Measurements from ENCODE around the gene METAP1D. TPM values are rescaled to one million over a fixed set of nuclear protein-coding genes. Genes with fewer than 3 reads are reported as not detected.
A peak's percentile ranks its signal among the peaks of the same experiment; 100 is the strongest.

The METAP1D gene
- total and polyA plus RNA-seq, 2 donors from 2014 or later = 4.0 to 6.2 TPM

DNA sequence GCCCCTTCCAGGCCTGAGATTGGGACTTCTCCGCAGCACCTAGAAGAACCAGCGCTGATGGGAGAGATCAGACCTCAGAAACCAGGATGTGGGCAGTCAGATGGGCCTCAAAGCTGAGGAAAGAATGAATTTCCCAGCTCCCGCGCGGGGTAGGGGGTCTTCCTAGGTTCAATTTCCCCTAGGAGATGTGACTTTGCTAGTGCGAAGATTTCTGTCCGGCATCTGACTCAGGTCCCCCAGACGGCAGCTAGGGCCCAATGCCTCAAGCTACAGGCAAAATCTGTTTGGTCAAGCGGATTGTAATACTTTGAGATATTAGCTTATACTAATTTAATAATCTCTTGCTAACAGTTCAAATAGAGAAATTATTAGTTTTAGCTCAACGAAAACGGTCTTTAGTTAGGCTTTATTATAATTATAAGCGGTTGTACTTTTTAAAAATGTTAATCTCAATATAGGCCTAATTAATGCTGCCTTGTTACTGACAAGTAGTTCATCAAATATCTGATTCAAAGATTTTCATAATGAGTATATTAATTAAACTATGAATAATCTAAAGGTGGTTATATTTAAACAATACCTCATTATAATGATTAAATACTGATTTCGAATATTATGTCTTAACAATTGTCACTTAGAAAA is 91.4 kb downstream of the METAP1D start:
- DNase-seq (peak in 3 of 5 donors; percentile 13 to 27 (median 14)), FAIRE-seq (no peak)
- no peak overlapping the region for H3K9ac ChIP-seq (ENCODE audit: low read length in 3 of 3)
- no peaks in the 10 kb centered on the region for H3K36me3 ChIP-seq (ENCODE audit: control insufficient read depth in 2 of 3, insufficient read depth in 3 of 3, low read length in 3 of 3)
- H3K27me3 ChIP-seq (ENCODE audit: control insufficient read depth, insufficient read depth, low read length) = peaks cover 79% of the 10 kb centered on the region
- peaks cover 0 to 7% (median 0%) of the 10 kb centered on the region in 3 donors for H3K4me1 ChIP-seq (ENCODE audit: control insufficient read depth in 2 of 3, insufficient read depth in 2 of 3, low read depth in 1 of 3, low read length in 3 of 3)
- intact Hi-C loops (cut with DNase I) = no loop called here
- H3K9me3 ChIP-seq (ENCODE audit: control insufficient read depth in 2 of 3, insufficient read depth in 1 of 3, low read length in 3 of 3) = peaks cover 0 to 6% (median 0%) of the 10 kb centered on the region in 3 donors
- no peak overlapping the region for H3K27ac ChIP-seq (ENCODE audit: low read depth in 2 of 2, low read length in 2 of 2)
- TF ChIP-seq, protein P1, sequence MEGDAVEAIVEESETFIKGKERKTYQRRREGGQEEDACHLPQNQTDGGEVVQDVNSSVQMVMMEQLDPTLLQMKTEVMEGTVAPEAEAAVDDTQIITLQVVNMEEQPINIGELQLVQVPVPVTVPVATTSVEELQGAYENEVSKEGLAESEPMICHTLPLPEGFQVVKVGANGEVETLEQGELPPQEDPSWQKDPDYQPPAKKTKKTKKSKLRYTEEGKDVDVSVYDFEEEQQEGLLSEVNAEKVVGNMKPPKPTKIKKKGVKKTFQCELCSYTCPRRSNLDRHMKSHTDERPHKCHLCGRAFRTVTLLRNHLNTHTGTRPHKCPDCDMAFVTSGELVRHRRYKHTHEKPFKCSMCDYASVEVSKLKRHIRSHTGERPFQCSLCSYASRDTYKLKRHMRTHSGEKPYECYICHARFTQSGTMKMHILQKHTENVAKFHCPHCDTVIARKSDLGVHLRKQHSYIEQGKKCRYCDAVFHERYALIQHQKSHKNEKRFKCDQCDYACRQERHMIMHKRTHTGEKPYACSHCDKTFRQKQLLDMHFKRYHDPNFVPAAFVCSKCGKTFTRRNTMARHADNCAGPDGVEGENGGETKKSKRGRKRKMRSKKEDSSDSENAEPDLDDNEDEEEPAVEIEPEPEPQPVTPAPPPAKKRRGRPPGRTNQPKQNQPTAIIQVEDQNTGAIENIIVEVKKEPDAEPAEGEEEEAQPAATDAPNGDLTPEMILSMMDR (IDR thresholded peaks at IDR 0.05; ENCODE audit: borderline replicate concordance, extremely low read depth, insufficient read depth) = no peak
- H3K4me3 ChIP-seq (ENCODE audit: low read length in 3 of 3) = no peak overlapping the region

- Histone ChIP-seq H3K4me1 (ENCODE audit: control insufficient read depth in 2 of 3, insufficient read depth in 2 of 3, low read depth in 1 of 3, low read length in 3 of 3) (peaks cover 0 to 10% (median 0%) of the 10 kb centered on the region in 3 donors), H3K9me3 (ENCODE audit: control insufficient read depth in 2 of 3, insufficient read depth in 1 of 3, low read length in 3 of 3) (peaks cover 0 to 6% (median 0%) of the 10 kb centered on the region in 3 donors), H3K27ac (ENCODE audit: low read depth in 2 of 2, low read length in 2 of 2) (no peak overlapping the region), H3K9ac (ENCODE audit: low read length in 3 of 3) (no peak overlapping the region), H3K4me3 (ENCODE audit: low read length in 3 of 3) (no peak overlapping the region), H3K27me3 (ENCODE audit: control insufficient read depth, insufficient read depth, low read length) (peaks cover 74% of the 10 kb centered on the region), H3K36me3 (ENCODE audit: control insufficient read depth in 2 of 3, insufficient read depth in 3 of 3, low read length in 3 of 3) (no peaks in the 10 kb centered on the region)
- DNase-seq = peak in 4 of 5 donors; percentile 6 to 33 (median 24)
- intact Hi-C loops (cut with DNase I) = no loop called here
- TF ChIP-seq, protein P1 (IDR thresholded peaks at IDR 0.05; ENCODE audit: borderline replicate concordance, extremely low read depth, insufficient read depth) = no peak
- no peak for FAIRE-seq
Observed at GRCh38 chr2:172091761-172092566, 92.2 kb downstream of the METAP1D start.

DNA sequence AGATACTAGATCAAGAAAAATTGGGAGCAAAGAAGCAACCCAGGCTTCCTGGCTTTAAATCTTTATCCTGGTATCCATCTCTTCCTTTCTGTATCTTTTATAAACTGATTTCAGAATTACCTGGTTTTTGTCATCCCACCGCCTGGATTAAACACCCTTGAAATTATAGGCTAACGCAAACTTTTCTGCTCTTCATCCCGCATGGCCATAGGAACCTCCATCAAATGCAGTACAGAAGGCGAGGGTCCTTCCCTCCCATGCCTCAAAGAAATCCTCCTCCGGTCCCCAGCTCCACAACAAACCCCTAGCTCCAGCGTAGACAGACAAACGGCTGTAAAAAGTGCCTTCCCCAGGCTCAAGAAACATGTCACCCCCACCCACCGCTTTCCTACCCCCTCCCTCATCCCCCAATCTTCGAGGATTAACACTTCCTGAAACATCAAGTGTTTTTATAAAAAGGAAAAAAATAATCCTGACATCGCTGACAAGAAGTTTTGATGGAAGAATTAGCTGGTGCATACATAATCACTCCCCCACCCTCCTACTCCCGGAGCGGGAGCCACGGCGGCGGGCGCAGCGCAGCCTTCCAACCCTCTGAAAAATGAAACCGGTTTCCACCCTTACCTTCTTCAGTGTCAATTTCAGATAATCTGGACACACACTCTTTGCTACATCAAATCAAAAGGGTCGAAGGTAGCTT is 93.1 kb downstream of the METAP1D start:
- Histone ChIP-seq H3K9me3 (ENCODE audit: control insufficient read depth in 2 of 3, insufficient read depth in 1 of 3, low read length in 3 of 3) (peaks cover 0 to 6% (median 0%) of the 10 kb centered on the region in 3 donors), H3K9ac (ENCODE audit: low read length in 3 of 3) (no peak overlapping the region), H3K36me3 (ENCODE audit: control insufficient read depth in 2 of 3, insufficient read depth in 3 of 3, low read length in 3 of 3) (no peaks in the 10 kb centered on the region), H3K27me3 (ENCODE audit: control insufficient read depth, insufficient read depth, low read length) (peaks cover 73% of the 10 kb centered on the region), H3K4me3 (ENCODE audit: low read length in 3 of 3) (no peak overlapping the region), H3K27ac (ENCODE audit: low read depth in 2 of 2, low read length in 2 of 2) (no peak overlapping the region), H3K4me1 (ENCODE audit: control insufficient read depth in 2 of 3, insufficient read depth in 2 of 3, low read depth in 1 of 3, low read length in 3 of 3) (peaks cover 0 to 10% (median 0%) of the 10 kb centered on the region in 3 donors)
- FAIRE-seq = no peak
- DNase-seq = peak in 3 of 5 donors; percentile 14 to 44 (median 37)
- intact Hi-C loops (cut with DNase I) = no loop called here
- TF ChIP-seq, protein P1 (IDR thresholded peaks at IDR 0.05; ENCODE audit: borderline replicate concordance, extremely low read depth, insufficient read depth) = no peak
